ENCODE results near the gene SYT9. TPM values are rescaled to one million over a fixed set of nuclear protein-coding genes. Genes with fewer than 3 reads are reported as not detected.

Gene SYT9
- total and polyA plus RNA-seq, 9 of the 15 experiments (the other 6 are each of a cell fraction or from before 2014, with no cell fraction given): 0.01 TPM; not detected in 8

DNA sequence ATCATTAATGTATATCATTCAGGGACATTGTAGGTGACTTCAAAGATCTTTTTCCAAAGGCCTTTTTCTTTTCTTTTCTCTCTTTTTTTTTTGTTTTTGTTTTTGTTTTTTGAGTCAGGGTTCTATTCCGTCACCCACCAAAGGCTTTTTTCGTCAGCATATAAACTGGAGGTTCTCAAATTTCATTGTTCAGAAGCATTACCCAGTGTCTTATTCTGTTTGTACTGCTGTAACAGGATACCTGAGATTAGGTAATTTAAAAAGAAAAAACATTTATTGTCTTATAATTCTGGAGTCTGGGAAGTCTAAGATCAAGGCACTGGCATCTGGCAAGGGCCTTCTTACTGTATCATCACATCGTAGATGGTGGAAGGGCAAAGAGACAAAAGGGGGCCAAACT lies 6.4 kb upstream of the SYT9 start (continued):
- TF ChIP-seq, protein P1, sequence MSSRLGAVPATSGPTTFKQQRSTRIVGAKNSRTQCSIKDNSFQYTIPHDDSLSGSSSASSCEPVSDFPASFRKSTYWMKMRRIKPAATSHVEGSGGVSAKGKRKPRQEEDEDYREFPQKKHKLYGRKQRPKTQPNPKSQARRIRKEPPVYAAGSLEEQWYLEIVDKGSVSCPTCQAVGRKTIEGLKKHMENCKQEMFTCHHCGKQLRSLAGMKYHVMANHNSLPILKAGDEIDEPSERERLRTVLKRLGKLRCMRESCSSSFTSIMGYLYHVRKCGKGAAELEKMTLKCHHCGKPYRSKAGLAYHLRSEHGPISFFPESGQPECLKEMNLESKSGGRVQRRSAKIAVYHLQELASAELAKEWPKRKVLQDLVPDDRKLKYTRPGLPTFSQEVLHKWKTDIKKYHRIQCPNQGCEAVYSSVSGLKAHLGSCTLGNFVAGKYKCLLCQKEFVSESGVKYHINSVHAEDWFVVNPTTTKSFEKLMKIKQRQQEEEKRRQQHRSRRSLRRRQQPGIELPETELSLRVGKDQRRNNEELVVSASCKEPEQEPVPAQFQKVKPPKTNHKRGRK (tag; IDR thresholded peaks at IDR 0.05): no peak
- TF ChIP-seq CCAR2 (IDR thresholded peaks at IDR 0.05; ENCODE audit: low read depth, low read length) (no peak), POLR2AphosphoS2 (IDR thresholded peaks at IDR 0.05; ENCODE audit: low read length) (no peak), SIN3A (IDR thresholded peaks at IDR 0.05; ENCODE audit: borderline replicate concordance in 2 of 2, control insufficient read depth in 1 of 2, low read depth in 2 of 2, low read length in 2 of 2) (no peak)
- TF ChIP-seq, protein P2, sequence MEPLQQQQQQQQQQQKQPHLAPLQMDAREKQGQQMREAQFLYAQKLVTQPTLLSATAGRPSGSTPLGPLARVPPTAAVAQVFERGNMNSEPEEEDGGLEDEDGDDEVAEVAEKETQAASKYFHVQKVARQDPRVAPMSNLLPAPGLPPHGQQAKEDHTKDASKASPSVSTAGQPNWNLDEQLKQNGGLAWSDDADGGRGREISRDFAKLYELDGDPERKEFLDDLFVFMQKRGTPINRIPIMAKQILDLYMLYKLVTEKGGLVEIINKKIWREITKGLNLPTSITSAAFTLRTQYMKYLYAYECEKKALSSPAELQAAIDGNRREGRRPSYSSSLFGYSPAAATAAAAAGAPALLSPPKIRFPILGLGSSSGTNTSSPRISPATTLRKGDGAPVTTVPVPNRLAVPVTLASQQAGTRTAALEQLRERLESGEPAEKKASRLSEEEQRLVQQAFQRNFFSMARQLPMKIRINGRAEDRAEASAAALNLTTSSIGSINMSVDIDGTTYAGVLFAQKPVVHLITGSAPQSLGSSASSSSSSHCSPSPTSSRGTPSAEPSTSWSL (CRISPR knock-in tag; IDR thresholded peaks at IDR 0.05; ENCODE audit: borderline replicate concordance): no peak
- TF ChIP-seq, protein P3, sequence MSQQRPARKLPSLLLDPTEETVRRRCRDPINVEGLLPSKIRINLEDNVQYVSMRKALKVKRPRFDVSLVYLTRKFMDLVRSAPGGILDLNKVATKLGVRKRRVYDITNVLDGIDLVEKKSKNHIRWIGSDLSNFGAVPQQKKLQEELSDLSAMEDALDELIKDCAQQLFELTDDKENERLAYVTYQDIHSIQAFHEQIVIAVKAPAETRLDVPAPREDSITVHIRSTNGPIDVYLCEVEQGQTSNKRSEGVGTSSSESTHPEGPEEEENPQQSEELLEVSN (IDR thresholded peaks at IDR 0.05; ENCODE audit: borderline replicate concordance in 1 of 2, extremely low read depth in 1 of 2, insufficient read depth in 1 of 2, insufficient read length in 1 of 2, low read depth in 1 of 2, low read length in 1 of 2, poor library complexity in 1 of 2, severe bottlenecking in 1 of 2): no peak
- TF ChIP-seq, protein P4, sequence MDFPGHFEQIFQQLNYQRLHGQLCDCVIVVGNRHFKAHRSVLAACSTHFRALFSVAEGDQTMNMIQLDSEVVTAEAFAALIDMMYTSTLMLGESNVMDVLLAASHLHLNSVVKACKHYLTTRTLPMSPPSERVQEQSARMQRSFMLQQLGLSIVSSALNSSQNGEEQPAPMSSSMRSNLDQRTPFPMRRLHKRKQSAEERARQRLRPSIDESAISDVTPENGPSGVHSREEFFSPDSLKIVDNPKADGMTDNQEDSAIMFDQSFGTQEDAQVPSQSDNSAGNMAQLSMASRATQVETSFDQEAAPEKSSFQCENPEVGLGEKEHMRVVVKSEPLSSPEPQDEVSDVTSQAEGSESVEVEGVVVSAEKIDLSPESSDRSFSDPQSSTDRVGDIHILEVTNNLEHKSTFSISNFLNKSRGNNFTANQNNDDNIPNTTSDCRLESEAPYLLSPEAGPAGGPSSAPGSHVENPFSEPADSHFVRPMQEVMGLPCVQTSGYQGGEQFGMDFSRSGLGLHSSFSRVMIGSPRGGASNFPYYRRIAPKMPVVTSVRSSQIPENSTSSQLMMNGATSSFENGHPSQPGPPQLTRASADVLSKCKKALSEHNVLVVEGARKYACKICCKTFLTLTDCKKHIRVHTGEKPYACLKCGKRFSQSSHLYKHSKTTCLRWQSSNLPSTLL (IDR thresholded peaks at IDR 0.05): no peak
